SK-N-SH (cell line): Measurements from ENCODE around the gene PTTG1IP. TPM values are rescaled to one million over a fixed set of nuclear protein-coding genes. Genes with fewer than 3 reads are reported as not detected.

ENCODE experiments used
- CTCF ChIA-PET: fragments of 300-600, 350-600 bp; formaldehyde crosslinking; extraction: SDS; loops from one replicate; lab custom pipeline; 2021; lab: Yijun Ruan, JAX
- POLR2A ChIA-PET: fragments of 350-600 bp; sonication (Branson Sonifier 250); formaldehyde crosslinking; extraction: SDS; loops from one replicate; lab custom pipeline; 2020; ENCODE audit warnings: antibody characterized with exemption, inconsistent platforms; lab: Yijun Ruan, JAX
- DNase-seq: peaks from one replicate; pipeline ENCODE4 v3.0.0; 2012
- H2AFZ ChIP-seq: fragments of 200-600 bp; sonication (generic); 2 replicates; pipeline ENCODE4 v1.8.1; 2016; ENCODE audit warnings: antibody characterized with exemption, mild to moderate bottlenecking, low read depth
- H3F3A ChIP-seq: fragments of 200-600 bp; sonication (generic); replicated peaks from 2 replicates; pipeline ENCODE3; 2016; ENCODE audit warnings: antibody characterized with exemption, mild to moderate bottlenecking; ENCODE audit not compliant: insufficient read depth
- H3K27ac ChIP-seq, 2 experiments: fragments of 200-500 bp in 1 of 2; fragments of 200-600 bp in 1 of 2; sonication (Bioruptor generic) in 1 of 2; sonication (generic), shearing (Covaris generic) in 1 of 2; 2 replicates each; pipeline versions ENCODE4 v1.5.1 to v1.6.1; 2014 to 2016; ENCODE audit warnings: low read depth in 2 of 2, inconsistent platforms in 1 of 2, low read length in 1 of 2, mild to moderate bottlenecking in 1 of 2, mixed read lengths in 1 of 2
- H3K27me3 ChIP-seq: fragments of 200-600 bp; sonication (generic), shearing (Covaris generic); 2 replicates; pipeline ENCODE4 v1.6.1; 2016; ENCODE audit warnings: mixed run types; ENCODE audit not compliant: insufficient read depth
- H3K36me3 ChIP-seq, 2 experiments: fragments of 200-500 bp in 1 of 2; fragments of 200-600 bp in 1 of 2; sonication (Bioruptor generic) in 1 of 2; sonication (generic) in 1 of 2; replicated peaks in 1 of 2; 2 replicates each; pipeline versions ENCODE3 to v1.5.1; 2014 to 2016; ENCODE audit warnings: low read length in 1 of 2, mild to moderate bottlenecking in 1 of 2; ENCODE audit not compliant: insufficient read depth in 2 of 2, control insufficient read depth in 1 of 2
- H3K4me1 ChIP-seq, 2 experiments: fragments of 200-500 bp in 1 of 2; fragments of 200-600 bp in 1 of 2; sonication (Bioruptor generic) in 1 of 2; sonication (generic), shearing (Covaris generic) in 1 of 2; 2 replicates each; pipeline versions ENCODE4 v1.5.1 to v1.6.1; 2014 to 2016; ENCODE audit warnings: low read depth in 1 of 2, low read length in 1 of 2, mixed run types in 1 of 2; ENCODE audit not compliant: insufficient read depth in 2 of 2, control insufficient read depth in 1 of 2
- H3K4me2 ChIP-seq: fragments of 200-600 bp; sonication (generic), shearing (Covaris generic); 2 replicates; pipeline ENCODE4 v1.6.1; 2017; ENCODE audit warnings: mixed run types
- H3K4me3 ChIP-seq, 2 experiments: fragments of 200-500 bp in 1 of 2; fragments of 200-600 bp in 1 of 2; sonication (Bioruptor generic) in 1 of 2; sonication (generic), shearing (Covaris generic) in 1 of 2; 2 replicates each; pipeline versions ENCODE4 v1.5.1 to v1.8.1; 2014 to 2016; ENCODE audit warnings: low read depth in 2 of 2, inconsistent platforms in 1 of 2, low read length in 1 of 2, mild to moderate bottlenecking in 1 of 2, mixed read lengths in 1 of 2, moderate library complexity in 1 of 2
- H3K79me2 ChIP-seq: fragments of 200-600 bp; sonication (generic); 2 replicates; pipeline ENCODE4 v1.8.1; 2017; ENCODE audit warnings: mild to moderate bottlenecking; ENCODE audit not compliant: insufficient read depth
- H3K9ac ChIP-seq: fragments of 200-600 bp; sonication (generic); 2 replicates; pipeline ENCODE4 v1.6.1; 2017; ENCODE audit warnings: mixed run types
- H3K9me2 ChIP-seq: fragments of 200-600 bp; sonication (generic); 2 replicates; pipeline ENCODE4 v1.6.1; 2017; ENCODE audit warnings: mixed run types
- H3K9me3 ChIP-seq: fragments of 200-600 bp; sonication (generic); 2 replicates; pipeline ENCODE4 v1.6.1; 2017; ENCODE audit warnings: mixed run types, mild to moderate bottlenecking, moderate library complexity
- H4K20me1 ChIP-seq: fragments of 200-600 bp; sonication (generic); 2 replicates; pipeline ENCODE4 v1.6.1; 2017; ENCODE audit warnings: mild to moderate bottlenecking, mixed run types; ENCODE audit not compliant: insufficient read depth
- CHD2 ChIP-seq: fragments of 150-350 bp; IDR thresholded peaks from 2 replicates; pipeline ENCODE4 v1.6.1; 2018; ENCODE audit warnings: low read length; ENCODE audit not compliant: partially characterized antibody
- CTCF ChIP-seq: fragments of 200-600 bp; sonication (generic); IDR thresholded peaks from 2 replicates; pipeline ENCODE4 v1.6.1; 2017; ENCODE audit warnings: antibody characterized with exemption, mild to moderate bottlenecking, moderate library complexity
- ELF1 ChIP-seq: IDR thresholded peaks from 2 replicates; pipeline ENCODE4 v1.4.0; 2012
- EZH2phosphoT487 ChIP-seq: fragments of 200-600 bp; sonication (generic); IDR thresholded peaks from 2 replicates; pipeline ENCODE4 v1.6.1; 2017; ENCODE audit warnings: low read depth, mixed run types, mild to moderate bottlenecking, antibody characterized with exemption, moderate library complexity, borderline replicate concordance
- FOXJ3 ChIP-seq: sonication (generic); formaldehyde crosslinking; IDR thresholded peaks from 2 replicates; pipeline ENCODE4 v1.5.1; 2020; ENCODE audit warnings: mild to moderate bottlenecking, missing genetic modification reagents
- GABPA ChIP-seq: IDR thresholded peaks from 2 replicates; pipeline ENCODE4 v1.4.0; 2012; ENCODE audit warnings: low read depth, mild to moderate bottlenecking
- GATA2 ChIP-seq: sonication (generic); formaldehyde crosslinking; IDR thresholded peaks from 2 replicates; pipeline ENCODE4 v1.5.0; 2020; ENCODE audit warnings: mild to moderate bottlenecking, missing genetic modification reagents
- JUND ChIP-seq: IDR thresholded peaks from 2 replicates; pipeline ENCODE4 v1.4.0; 2012
- NFIC ChIP-seq: IDR thresholded peaks from 2 replicates; pipeline ENCODE4 v1.4.0; 2012; ENCODE audit warnings: borderline replicate concordance
- RAD21 ChIP-seq: IDR thresholded peaks from 2 replicates; pipeline ENCODE4 v1.6.1; 2012; ENCODE audit warnings: mild to moderate bottlenecking, low read length
- REST ChIP-seq: IDR thresholded peaks from 2 replicates; pipeline ENCODE4 v1.6.1; 2012; ENCODE audit warnings: mild to moderate bottlenecking, low read depth, low read length, moderate library complexity
- RFX5 ChIP-seq: IDR thresholded peaks from 2 replicates; pipeline ENCODE4 v1.6.1; 2012; ENCODE audit warnings: mild to moderate bottlenecking, improper control_type of control experiment, low read length
- SMC3 ChIP-seq: IDR thresholded peaks from 2 replicates; pipeline ENCODE4 v1.6.1; 2012; ENCODE audit warnings: low read depth, low read length, improper control_type of control experiment
- TAF1 ChIP-seq: IDR thresholded peaks from 2 replicates; pipeline ENCODE4 v1.6.1; 2012; ENCODE audit warnings: low read depth, mild to moderate bottlenecking, low read length, moderate library complexity, borderline replicate concordance
- TCF12 ChIP-seq: IDR thresholded peaks from 2 replicates; pipeline ENCODE4 v1.4.0; 2012
- USF1 ChIP-seq: IDR thresholded peaks from 2 replicates; pipeline ENCODE4 v1.4.0; 2012; ENCODE audit warnings: low read depth, borderline replicate concordance
- USF2 ChIP-seq: fragments of 150-350 bp; IDR thresholded peaks from 2 replicates; pipeline ENCODE4 v1.6.1; 2017; ENCODE audit warnings: antibody characterized with exemption, low read length, low read depth, borderline replicate concordance
- WGBS: methylation state at CpG from one replicate; pipeline ENCODE4 v1.1.6; 2017; ENCODE audit warnings: low lambda C conversion rate; 5-methylcytosine and 5-hydroxymethylcytosine counted together
- polyA plus RNA-seq, 3 experiments: library from polyadenylated mRNA; depleted of rRNA; stranded (reverse); fragments of >200 nt; gene quantifications; 2 replicates each; pipeline ENCODE4 v1.2.3, GENCODE V29; 2012

PTTG1IP gene
- polyA plus RNA-seq, 1 of the 3 experiments (the other 2 are of a cell fraction): 171 TPM

- CTCF ChIA-PET: no interaction called here
- 95% methylated on average over 14 of the region's 14 CpGs for WGBS
- POLR2A ChIA-PET: no interaction called here
- Histone ChIP-seq H3F3A (no peaks in the 10 kb centered on the region), H3K4me2 (no peak overlapping the region), H3K36me3 (peaks cover 49 to 80% of the 10 kb centered on the region in 2 experiments), H3K27me3 (no peaks in the 10 kb centered on the region), H3K79me2 (peaks cover 95% of the 10 kb centered on the region), H3K27ac (no peak overlapping the region), H3K9me2 (no peaks in the 10 kb centered on the region), H3K4me3 (no peak overlapping the region), H3K4me1 (no peaks in the 10 kb centered on the region), H4K20me1 (peaks cover 98% of the 10 kb centered on the region), H3K9ac (no peak overlapping the region), H2AFZ (no peak overlapping the region), H3K9me3 (no peaks in the 10 kb centered on the region)
- DNase-seq: no peak
- no peak for TF ChIP-seq NFIC
- no peak for TF ChIP-seq USF1
- no peak for TF ChIP-seq TAF1
- TF ChIP-seq ELF1: no peak
- TF ChIP-seq JUND: no peak
- TF ChIP-seq GATA2: no peak
- TF ChIP-seq CTCF: no peak
- TF ChIP-seq TCF12: no peak
- no peak for TF ChIP-seq CHD2
- TF ChIP-seq RAD21: no peak
- TF ChIP-seq EZH2phosphoT487: no peak
- TF ChIP-seq GABPA: no peak
- TF ChIP-seq USF2: no peak
- no peak for TF ChIP-seq RFX5
- TF ChIP-seq SMC3: no peak
- TF ChIP-seq REST: no peak
- no peak for TF ChIP-seq FOXJ3 (CRISPR knock-in tag)
Measured at GRCh38 chr21:44855572-44855971, 17.9 kb downstream of the PTTG1IP start.
